Testis (tissue), 2 donors: ENCODE data around the gene TMEM63C.

Experiments used
- CTCF ChIP-seq, 3 experiments: fragments of 450-650 bp in 2 of 3; fragments of 200-600 bp in 1 of 3; sonication (generic) in 1 of 3; IDR thresholded peaks; one replicate each; pipeline ENCODE4 v1.5.1; 2016 to 2019; ENCODE audit warnings: antibody characterized with exemption in 3 of 3, mild to moderate bottlenecking in 2 of 3, moderate library complexity in 1 of 3
- POLR2A ChIP-seq: fragments of 450-650 bp; IDR thresholded peaks from one replicate; pipeline ENCODE4 v1.6.1; 2017; ENCODE audit warnings: antibody characterized with exemption, mild to moderate bottlenecking, moderate library complexity

- TF ChIP-seq CTCF (IDR thresholded peaks at IDR 0.05): no peak
- TF ChIP-seq POLR2A: no peak
These were observed 50.1 kb downstream of the TMEM63C start for GRCh38 chr14:77231721-77232120.
